Measurements from ENCODE around the gene SH3BP1. TPM values are rescaled to one million over a fixed set of nuclear protein-coding genes. Genes with fewer than 3 reads are reported as not detected.

The SH3BP1 gene
- total RNA-seq, 1 donor from 2014 or later: 15.1 TPM

GRCh38 chr22:37628830-37629229 lies 10.6 kb upstream of the SH3BP1 start:
- H3K4me3 ChIP-seq (ENCODE audit: low read depth, low read length): no peak overlapping the region
- DNase-seq (ENCODE audit: low read depth): no peak
- no peak for TF ChIP-seq CTCF (conservative IDR thresholded peaks at IDR 0.05; ENCODE audit: low read depth, low read length)

GRCh38 chr22:37629928-37630327 lies 9.5 kb upstream of the SH3BP1 start:
- DNase-seq (ENCODE audit: low read depth): no peak
- TF ChIP-seq CTCF (conservative IDR thresholded peaks at IDR 0.05; ENCODE audit: low read depth, low read length): no peak
- no peak overlapping the region for H3K4me3 ChIP-seq (ENCODE audit: low read depth, low read length)

GRCh38 chr22:37630839-37631435 lies 8.5 kb upstream of the SH3BP1 start:
- TF ChIP-seq CTCF (conservative IDR thresholded peaks at IDR 0.05; ENCODE audit: low read depth, low read length): no peak
- DNase-seq (ENCODE audit: low read depth): no peak

GRCh38 chr22:37631448-37632173 lies 7.9 kb upstream of the SH3BP1 start:
- no peak overlapping the region for H3K4me3 ChIP-seq (ENCODE audit: low read depth, low read length)
- TF ChIP-seq CTCF (conservative IDR thresholded peaks at IDR 0.05; ENCODE audit: low read depth, low read length): no peak
- DNase-seq (ENCODE audit: low read depth): no peak

More at GRCh38 chr22:37630839-37631435, 8.5 kb upstream of the SH3BP1 start:
- H3K4me3 ChIP-seq (ENCODE audit: low read depth, low read length): no peak overlapping the region

- no peak for TF ChIP-seq CTCF (conservative IDR thresholded peaks at IDR 0.05; ENCODE audit: low read depth, low read length)
- no peak overlapping the region for H3K4me3 ChIP-seq (ENCODE audit: low read depth, low read length)
- DNase-seq (ENCODE audit: low read depth): no peak
Measured at GRCh38 chr22:37632174-37633088, 7.0 kb upstream of the SH3BP1 start.

GRCh38 chr22:37633089-37633624 lies 6.3 kb upstream of the SH3BP1 start:
- H3K4me3 ChIP-seq (ENCODE audit: low read depth, low read length): no peak overlapping the region
- TF ChIP-seq CTCF (conservative IDR thresholded peaks at IDR 0.05; ENCODE audit: low read depth, low read length): no peak
- no peak for DNase-seq (ENCODE audit: low read depth)

Measured in epithelial cell of proximal tubule (primary cell).